ENCODE results near the gene COX6A2.
A peak's percentile ranks its signal among the peaks of the same experiment; 100 is the strongest.

COX6A2 gene

DNA sequence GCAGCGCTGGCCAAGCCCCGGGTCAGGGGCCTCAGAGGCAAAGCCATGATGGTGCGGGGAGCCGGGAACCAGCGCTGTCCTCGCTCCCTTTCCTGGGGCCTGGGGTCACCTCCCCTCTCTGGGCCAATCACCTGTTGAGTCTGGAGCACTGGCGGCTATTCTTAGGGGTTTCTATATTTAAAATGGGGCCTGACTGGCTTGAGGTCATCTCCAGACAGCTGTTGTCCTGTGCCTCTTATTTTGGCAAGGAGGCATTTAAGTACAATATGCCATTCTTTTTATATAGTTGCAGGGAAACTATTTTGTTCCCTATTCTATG is at the start of gene COX6A2:
Gene COX6A2 (minus strand): TSS at position 82 of the 319 bp plus-strand sequence. CDS start 35 bp downstream, at position 47.
- DNase-seq: no peak

DNA sequence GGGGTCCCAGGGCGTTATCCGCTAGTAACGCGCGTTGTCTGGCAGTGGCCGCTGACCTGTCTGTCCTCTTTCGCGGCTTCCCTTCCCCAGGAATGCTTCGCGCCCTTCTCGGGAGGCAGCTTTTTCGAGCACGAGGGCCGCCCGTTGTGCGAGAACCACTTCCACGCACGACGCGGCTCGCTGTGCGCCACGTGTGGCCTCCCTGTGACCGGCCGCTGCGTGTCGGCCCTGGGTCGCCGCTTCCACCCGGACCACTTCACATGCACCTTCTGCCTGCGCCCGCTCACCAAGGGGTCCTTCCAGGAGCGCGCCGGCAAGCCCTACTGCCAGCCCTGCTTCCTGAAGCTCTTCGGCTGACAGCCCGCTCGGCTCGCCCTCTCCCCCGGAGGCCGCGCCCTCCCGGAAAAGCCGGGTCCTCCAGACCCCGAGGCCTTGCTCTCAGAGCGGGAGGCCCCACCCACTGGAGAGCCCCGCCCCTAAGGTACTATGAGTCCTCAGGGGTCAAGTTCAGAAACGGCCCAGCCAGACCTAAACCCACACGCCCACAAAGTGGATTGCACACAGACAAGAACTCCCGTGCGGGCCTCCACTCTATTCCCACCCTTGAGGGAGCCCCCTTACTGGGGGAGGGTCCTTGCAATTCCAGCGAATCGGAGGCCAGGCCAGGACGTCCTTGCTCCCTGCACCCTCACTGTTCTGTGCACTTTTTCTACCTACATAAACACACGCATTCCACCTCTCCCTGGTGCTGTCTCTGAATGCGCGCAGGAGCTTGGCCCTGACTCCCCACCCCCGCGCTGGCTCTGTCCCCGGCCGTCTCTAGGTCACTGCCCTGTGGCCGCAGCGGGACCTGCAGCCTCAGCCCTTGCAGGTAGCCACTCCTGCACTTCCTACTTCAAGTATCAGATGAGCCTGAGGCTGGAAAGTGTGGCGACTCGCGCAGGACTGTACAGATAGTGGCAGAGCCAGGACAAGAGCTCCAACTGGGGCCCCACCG is 49.4 kb upstream of the COX6A2 start:
- DNase-seq: no peak

DNA sequence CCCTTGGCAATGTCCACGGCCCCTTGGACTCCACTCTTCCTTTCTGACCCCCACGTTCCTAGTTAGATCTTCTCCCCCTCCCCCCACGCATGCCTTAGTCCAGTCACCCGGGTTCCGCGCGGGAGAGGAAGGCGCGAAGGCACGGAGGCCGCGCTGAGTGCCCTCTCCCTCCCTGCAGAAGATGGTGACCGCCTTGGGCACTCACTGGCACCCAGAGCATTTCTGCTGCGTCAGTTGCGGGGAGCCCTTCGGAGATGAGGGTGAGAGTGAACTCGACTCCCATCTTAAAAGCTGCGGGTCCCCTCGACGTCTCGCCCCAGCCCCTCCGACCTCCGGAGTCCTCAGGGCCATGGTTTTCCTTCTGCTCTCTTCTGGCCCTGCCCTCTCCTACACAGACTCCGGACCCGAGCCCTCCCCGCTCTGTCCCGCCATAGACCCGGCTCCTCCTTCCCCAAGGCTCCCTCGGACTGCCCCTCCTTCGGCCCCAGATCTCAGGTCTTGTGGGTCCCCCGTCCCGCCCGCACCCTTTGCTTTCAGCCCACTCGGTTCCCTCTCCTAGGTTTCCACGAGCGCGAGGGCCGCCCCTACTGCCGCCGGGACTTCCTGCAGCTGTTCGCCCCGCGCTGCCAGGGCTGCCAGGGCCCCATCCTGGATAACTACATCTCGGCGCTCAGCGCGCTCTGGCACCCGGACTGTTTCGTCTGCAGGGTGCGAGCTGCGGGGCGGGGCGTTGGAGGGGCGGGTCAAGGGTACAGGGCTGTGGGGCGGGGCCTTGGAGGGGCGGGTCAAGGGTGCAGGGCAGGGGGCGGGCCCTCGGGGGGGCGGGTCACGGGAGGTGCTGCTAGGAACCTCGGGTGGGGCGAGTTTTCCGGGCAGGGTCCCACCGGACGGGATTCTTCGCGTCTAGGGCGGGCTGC is 48.4 kb upstream of the COX6A2 start:
- no peak for DNase-seq

DNA sequence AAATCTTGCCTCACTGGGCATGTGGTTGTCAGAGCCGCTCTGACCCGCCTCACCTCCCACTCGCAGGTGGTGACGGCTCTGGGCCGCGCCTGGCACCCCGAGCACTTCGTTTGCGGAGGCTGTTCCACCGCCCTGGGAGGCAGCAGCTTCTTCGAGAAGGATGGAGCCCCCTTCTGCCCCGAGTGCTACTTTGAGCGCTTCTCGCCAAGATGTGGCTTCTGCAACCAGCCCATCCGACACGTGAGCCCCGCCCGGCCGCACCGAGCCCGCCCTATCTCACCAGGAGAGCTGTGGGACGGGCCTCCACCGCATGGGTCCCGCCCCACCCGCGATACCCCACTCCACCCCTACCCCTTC is 47.8 kb upstream of the COX6A2 start:
- no peak for DNase-seq

DNA sequence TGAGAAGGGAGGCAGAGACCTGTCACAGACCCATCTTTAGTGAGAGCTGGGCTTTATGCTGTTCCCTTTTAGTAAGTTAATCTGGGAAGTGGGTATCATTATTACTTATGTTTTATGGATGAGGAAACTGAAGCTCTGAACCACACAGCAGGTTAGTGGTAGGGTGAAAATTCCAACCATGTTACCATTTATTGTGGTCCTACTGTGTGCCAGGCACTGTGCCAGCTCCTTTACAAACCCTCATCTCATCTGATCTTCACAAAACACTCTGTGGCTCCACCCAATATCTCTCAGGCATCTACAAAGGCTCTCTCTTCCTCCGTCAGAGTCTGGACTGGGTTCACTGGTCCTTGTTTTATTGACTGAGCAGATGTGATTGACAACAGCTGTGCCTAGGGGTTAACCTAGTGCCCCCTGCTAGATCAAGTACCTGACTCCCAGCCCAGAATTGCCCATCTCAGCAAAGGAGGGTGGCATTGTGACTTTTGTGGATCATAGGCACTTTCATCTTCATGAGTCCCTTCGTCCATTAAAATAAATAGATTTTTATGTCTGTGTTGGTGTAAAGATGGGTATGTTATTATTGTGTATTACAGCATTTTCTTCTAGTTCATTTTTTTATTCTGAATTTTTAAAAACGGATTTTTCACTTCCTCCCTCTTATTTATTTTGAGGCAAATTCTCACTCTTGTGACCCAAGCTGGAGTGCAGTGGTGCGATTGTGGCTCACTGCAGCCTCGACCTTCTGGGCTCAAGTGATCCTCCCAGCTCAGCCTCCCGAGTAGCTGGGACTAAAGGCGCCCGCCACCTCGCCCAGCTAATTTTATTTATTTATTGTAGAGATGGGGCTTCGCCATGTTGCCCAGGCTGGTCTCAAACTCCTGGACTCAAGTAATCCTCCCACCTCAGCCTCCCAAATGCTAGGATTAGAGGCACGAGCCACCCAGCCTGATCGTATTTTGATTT is 46.9 kb upstream of the COX6A2 start:
- no peak for DNase-seq

DNA sequence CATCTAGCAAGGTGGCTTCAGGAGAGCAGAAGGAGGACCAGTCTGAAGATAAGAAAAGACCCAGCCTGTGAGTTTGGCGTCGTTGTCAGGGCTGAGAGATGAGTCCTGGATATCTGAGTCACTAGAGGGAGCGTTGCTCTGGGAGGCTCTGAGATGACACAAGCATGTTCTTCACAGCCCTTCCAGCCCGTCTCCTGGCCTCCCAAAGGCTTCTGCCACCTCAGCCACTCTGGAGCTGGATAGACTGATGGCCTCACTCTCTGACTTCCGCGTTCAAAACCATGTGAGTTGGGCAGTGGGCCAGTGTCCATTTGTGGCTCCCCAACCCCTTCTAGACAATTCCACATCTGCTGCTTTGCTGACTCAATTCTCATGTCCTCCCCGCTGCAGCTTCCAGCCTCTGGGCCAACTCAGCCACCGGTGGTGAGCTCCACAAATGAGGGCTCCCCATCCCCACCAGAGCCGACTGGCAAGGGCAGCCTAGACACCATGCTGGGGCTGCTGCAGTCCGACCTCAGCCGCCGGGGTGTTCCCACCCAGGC is 46.1 kb upstream of the COX6A2 start:
- DNase-seq: no peak

DNA sequence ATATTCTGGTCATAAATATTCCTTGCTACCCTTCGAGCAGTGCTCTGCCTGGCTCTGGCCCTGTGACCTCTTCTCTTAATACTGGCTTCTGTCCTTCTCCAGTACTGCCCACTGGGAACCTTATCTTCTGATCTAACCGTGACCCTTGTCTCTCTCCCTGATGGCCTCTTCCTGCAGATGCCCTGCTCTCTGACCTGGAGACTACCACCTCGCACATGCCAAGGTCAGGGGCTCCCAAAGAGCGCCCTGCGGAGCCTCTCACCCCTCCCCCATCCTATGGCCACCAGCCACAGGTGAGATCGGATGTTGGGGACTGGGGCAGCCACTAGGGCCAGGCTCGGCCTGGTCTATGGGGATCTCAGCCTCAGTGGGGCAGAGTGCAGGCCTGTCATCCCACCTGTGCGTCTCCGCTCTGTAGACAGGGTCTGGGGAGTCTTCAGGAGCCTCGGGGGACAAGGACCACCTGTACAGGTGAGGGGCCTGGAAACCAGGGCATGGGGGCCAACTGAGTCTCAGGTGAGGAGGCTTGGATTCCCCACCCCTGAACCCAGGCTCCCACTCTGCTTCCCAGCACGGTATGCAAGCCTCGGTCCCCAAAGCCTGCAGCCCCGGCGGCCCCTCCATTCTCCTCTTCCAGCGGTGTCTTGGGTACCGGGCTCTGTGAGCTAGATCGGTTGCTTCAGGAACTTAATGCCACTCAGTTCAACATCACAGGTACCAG is 45.3 kb upstream of the COX6A2 start:
- DNase-seq: no peak

DNA sequence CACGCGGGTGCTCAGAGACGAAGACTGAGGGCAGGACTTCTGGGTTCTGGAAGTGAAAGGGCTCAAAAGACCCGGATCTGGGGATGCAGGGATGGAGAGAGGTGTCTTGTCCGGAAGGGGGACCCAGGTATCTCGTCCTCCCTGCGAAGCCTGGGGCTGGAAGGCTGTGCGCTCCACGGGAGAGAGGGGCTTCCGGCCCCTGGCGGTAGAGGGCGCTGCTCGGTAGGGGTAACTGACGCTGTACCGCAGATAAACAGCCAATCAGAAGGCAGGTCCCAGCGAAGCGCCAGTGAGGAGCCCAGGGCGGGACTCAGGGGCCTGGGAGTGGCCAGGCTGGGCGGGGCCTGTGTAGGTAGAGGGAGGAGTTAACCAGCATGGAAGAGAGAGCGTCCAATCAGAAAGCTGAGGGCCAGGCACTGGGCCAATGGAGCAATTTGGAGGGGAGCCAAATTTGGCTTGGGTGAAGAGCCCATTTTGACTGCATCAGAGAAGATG is 44.6 kb upstream of the COX6A2 start:
- DNase-seq: peak; percentile 72

DNA sequence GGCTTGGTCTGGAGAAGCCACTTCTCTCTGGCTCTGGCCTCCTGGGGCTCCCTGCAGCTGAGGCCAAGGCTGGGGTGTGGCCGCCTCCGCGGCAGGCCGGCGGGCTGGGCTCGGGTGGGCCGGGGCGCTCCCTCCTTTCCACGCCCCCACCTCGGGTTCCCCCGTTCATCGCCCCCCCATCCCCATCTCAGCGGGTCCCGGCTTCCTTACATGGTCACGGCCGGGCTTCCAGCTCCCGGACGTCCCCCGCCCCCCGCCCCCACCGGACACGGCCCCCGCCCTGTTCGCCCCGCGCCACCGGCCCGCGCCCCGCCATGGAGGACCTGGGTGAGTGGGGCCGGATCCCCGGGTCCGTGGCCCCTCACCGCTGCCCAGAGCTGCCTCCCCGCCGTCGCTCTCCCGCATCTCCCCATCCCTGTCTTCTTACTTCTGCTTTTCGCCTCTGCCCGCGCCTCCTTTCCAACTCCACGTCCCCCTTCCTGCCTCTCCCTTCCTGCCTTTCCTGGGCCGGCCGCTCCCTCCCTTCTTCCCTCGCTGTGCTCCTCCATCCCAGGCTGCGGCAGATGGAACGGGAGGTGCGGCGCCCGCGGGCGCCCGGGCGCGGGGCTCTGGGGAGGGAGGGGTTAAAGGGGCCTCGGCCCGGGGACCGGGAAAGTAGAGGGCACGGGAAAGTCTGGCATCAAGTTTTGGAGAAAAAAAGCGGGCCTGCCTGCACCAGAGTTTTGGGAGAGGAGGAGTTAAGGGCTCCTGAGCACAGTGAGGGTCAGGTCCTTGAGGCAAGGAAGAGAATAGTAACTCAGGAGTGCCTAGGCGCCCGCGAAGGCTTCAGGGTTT is 43.9 kb upstream of the COX6A2 start, which contains the start of gene TGFB1I1:
Gene TGFB1I1 (plus strand): TSS at position 278 of the 834 bp plus-strand sequence. CDS start 37 bp downstream, at position 315.
- DNase-seq: no peak

DNA sequence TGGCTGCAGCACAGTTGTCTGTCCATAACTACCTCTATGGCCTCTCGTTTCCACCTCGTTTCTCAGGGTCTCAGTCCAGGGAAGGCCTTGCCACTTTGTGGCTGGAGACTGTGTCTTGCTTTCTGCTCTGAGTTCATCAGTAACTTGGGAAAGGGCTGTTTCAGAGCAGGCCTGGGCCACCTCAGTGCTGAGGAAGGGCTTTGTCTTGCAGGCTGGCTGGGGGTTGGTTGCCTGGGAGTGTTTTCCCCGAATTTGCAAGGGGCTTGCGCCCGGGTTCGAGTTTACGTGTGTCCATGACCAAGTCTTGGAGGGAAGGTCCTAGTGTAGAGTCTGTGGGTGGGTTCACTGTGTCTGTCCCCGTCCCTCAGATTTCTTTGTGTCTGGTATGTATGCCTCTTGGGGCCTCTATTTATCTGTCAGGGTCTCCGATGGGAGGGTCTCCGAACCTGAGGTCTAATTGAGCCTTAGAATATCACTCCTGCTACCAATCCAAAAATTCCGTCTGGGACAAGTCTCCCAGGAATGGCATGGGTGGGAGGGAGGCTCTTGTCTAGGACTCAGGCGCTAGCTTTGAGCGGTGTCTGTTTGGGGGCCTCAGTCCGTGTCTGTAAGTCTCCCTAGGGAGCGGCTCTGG is 43.2 kb upstream of the COX6A2 start:
- no peak for DNase-seq

DNA sequence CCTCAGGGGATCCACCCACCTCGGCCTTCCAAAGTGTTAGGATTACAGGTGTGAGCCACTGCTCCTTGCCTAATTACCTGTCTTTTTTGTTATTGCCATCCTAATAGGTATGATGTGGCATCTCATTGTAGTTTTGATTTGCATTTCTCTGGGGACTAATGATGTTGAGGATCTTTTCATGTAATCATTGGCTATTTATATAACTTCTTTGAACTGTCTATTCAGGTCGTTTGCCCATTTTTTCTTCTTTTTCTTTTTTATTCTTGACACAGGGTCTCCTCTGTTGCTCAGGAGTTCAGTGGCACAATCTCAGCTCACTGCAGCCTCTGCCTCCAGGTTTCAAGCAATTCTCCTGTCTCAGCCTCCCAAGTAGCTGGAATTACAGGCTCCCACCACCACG is 42.5 kb upstream of the COX6A2 start:
- DNase-seq: no peak

DNA sequence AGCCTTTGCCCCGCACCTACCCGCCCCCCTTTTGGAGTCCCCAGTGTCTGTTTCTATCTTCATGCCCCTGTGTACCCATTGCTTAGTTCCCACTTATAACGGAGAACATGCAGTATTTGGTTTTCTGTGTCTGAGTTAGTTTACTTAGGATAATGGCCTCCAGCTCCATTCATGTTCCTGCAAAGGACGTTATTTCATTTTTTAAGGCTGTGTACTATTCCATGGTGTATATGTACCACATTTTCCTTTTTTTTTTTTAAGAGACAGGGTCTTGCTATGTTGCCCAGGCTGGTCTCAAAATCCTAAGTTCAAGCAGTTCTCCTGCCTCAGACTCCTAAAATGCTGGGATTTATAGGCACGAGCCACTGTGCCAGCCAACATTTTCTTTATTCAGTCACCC is 39.7 kb upstream of the COX6A2 start:
- no peak for DNase-seq

DNA sequence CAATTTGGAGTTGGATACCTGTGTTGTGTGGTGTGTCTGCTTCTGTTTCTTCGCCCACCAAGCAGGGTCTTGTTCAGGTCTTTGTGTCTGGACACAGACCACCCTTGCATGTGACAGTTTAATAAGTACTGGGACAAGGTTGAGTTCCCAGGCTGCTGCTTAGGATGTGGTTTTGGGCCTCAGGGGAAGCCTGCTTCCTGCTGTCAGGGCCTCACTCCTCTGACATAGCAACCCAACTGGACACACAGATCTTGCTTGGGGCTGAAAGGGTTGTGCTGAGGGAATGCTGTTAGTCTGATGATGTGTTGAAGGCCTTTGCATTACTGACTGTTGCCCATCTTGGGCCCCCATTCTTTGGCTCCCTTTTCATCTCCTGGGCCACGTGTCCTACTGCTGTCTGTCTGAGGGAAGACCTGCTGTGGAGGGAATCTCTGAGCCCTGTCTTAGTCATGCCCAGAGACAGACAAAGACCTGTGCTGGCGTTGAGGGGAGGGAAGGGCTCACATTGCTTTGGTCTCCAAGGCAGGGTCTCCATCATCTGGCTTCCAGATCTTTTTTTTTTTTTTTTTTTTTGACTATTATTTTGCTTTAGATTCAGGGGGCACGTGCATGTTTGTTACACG is 39.1 kb upstream of the COX6A2 start:
- no peak for DNase-seq

DNA sequence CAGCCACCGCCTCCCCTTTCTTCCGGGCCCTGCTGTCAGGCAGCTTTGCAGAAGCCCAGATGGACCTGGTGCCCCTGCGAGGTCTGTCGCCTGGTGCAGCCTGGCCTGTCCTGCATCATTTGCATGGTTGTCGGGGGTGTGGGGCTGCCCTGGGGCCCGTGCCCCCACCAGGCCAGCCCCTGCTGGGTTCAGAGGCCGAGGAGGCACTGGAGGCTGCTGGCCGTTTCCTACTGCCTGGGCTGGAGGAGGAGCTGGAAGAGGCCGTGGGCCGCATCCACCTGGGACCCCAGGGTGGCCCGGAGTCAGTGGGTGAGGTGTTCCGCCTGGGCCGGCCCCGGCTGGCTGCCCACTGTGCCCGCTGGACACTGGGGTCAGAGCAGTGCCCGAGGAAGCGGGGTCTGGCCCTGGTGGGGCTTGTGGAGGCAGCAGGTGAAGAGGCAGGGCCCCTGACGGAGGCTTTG is 38.3 kb upstream of the COX6A2 start:
- DNase-seq: no peak

DNA sequence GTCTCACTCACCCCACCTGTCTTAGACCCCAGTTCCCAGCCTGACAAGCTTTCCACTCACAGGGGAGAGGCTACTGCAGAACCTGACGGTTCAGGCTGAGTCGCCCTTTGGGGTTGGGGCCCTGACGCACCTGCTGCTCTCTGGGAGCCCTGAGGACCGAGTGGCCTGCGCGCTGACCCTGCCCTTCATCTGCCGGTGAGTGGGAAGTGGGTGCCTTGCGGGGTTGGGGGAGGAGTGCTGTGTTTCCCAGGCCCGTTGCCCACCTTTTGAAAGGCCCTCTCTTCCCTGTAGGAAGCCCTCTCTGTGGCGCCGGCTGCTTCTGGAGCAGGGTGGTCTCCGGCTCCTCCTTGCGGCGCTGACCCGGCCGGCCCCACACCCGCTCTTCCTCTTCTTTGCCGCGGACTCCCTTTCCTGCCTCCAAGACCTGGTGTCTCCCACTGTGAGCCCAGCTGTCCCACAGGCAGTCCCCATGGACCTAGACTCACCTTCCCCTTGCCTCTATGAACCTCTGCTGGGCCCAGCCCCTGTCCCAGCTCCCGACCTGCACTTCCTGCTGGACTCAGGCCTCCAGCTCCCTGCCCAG is 37.7 kb upstream of the COX6A2 start:
- DNase-seq: no peak

DNA sequence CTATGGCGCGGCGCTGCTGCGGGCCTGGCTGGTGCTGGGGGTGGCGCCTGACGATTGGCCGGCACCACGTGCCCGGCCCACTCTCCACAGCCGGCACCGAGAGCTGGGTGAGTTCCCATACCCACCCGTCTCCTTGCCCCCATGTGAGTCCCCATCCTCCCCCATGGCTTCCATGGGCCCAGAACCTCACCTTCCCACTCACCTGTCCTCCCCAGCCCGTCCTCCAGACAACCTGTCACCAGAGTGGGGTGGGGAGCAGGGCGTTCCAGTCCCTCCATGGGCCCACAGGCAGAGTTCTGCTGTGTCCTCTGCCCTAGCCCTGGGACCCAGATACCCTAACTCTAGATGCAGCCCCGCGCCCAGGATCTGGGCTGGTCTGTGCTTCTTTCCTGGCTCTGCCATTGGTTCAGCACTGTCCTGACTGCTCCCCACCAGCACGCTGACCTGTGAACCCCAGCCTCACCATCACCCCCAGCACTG is 36.7 kb upstream of the COX6A2 start:
- no peak for DNase-seq

DNA sequence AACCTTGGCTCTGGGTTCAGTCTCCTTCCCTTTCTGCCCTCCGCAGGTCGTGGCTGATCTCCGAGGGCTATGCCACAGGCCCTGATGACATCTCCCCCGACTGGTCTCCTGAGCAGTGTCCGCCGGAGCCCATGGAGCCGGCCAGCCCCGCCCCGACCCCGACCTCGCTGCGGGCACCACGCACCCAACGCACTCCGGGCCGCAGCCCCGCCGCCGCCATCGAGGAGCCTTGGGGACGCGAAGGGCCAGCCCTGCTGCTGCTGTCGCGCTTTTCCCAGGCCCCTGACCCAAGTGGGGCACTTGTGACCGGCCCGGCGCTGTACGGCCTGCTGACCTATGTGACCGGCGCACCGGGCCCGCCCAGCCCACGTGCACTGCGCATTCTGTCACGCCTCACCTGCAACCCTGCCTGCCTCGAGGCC is 36.2 kb upstream of the COX6A2 start:
- no peak for DNase-seq

DNA sequence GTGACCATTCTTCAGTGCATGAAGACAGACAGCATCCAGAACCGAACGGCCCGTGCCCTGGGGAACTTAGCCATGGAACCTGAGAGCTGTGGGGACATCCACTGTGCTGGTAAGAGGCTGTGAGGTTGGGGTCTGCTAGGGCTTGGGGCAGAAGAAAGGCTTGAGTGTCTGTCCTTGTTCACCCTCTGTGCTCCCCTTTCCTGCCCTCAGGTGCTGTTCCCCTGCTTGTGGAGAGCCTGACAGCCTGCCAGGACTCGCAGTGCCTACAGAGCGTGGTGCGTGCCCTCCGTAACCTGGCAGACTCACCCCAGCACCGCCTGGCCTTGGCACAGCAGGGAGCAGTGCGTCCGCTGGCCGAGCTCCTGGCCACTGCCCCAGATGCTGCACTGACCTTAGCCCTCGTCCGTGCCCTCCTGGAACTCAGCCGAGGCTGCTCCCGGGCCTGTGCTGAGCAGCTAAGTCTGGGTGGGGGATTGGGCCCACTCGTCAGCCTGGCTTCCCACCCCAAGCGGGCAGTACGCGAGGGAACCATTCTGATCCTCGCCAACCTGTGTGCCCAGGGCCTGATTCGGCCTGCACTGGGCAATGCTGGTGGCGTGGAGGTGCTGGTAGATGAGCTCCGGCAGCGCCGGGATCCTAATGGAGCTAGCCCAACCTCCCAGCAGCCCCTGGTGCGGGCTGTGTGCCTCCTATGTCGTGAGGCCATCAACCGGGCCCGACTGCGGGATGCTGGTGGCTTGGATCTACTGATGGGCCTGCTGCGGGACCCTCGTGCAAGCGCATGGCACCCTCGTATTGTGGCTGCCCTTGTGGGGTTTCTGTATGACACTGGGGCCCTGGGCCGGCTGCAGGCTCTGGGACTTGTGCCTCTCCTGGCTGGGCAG is 34.0 kb upstream of the COX6A2 start:
- no peak for DNase-seq
